CD14-positive monocyte (primary cell): Measurements from ENCODE around the gene RASL10B. TPM values are rescaled to one million over a fixed set of nuclear protein-coding genes. Genes with fewer than 3 reads are reported as not detected.

Source experiments
- DNase-seq, 3 donors: peaks; one replicate each; pipeline ENCODE4 v3.0.0-alpha.2; 2011 to 2022
- H2AFZ ChIP-seq: 2 replicates; pipeline ENCODE4 v1.6.0; 2012; ENCODE audit warnings: mild to moderate bottlenecking, low read depth, low read length, inconsistent platforms; ENCODE audit not compliant: insufficient read depth, poor library complexity, severe bottlenecking
- H3K27ac ChIP-seq, 2 donors: 1 replicate in 1 of 2; 2 replicates in 1 of 2; pipeline ENCODE4 v1.5.1; 2012 to 2013; ENCODE audit warnings: low read length in 2 of 2, control low read depth in 1 of 2, inconsistent platforms in 1 of 2, low read depth in 1 of 2, mild to moderate bottlenecking in 1 of 2
- H3K27me3 ChIP-seq, 2 donors: one replicate each; pipeline versions ENCODE4 v1.6.0 to v1.6.1; 2011 to 2013; ENCODE audit warnings: low read length in 2 of 2; ENCODE audit not compliant: control insufficient read depth in 2 of 2, insufficient read depth in 2 of 2
- H3K36me3 ChIP-seq, 2 donors: replicated peaks in 1 of 2; 1 replicate in 1 of 2; 2 replicates in 1 of 2; pipeline versions ENCODE4 v1.5.1 to v1.6.1; 2012 to 2013; ENCODE audit warnings: low read length in 2 of 2, control low read depth in 1 of 2, inconsistent platforms in 1 of 2, mild to moderate bottlenecking in 1 of 2; ENCODE audit not compliant: insufficient read depth in 2 of 2, control insufficient read depth in 1 of 2
- H3K4me1 ChIP-seq, 2 donors: 1 replicate in 1 of 2; 2 replicates in 1 of 2; pipeline versions ENCODE4 v1.5.1 to v1.6.1; 2012 to 2013; ENCODE audit warnings: low read length in 2 of 2, control low read depth in 1 of 2, inconsistent platforms in 1 of 2, mild to moderate bottlenecking in 1 of 2, moderate library complexity in 1 of 2; ENCODE audit not compliant: insufficient read depth in 2 of 2, control insufficient read depth in 1 of 2
- H3K4me2 ChIP-seq: replicated peaks from 2 replicates; pipeline ENCODE3; 2012; ENCODE audit warnings: low read length, moderate library complexity, mild to moderate bottlenecking; ENCODE audit not compliant: poor library complexity, severe bottlenecking; ENCODE audit errors: extremely low read depth
- H3K4me3 ChIP-seq, 3 experiments: fragments of 200-600 bp in 1 of 3; sonication (generic) in 1 of 3; replicated peaks in 1 of 3; 1 replicate in 2 of 3; 2 replicates in 1 of 3; pipeline ENCODE4 v1.5.1; 2011 to 2013; ENCODE audit warnings: low read length in 3 of 3, mild to moderate bottlenecking in 3 of 3, control low read depth in 2 of 3, low read depth in 2 of 3, inconsistent platforms in 1 of 3, moderate library complexity in 1 of 3
- H3K79me2 ChIP-seq: 2 replicates; pipeline ENCODE4 v1.6.0; 2012; ENCODE audit warnings: mild to moderate bottlenecking, control low read depth, inconsistent platforms, low read length, moderate library complexity; ENCODE audit not compliant: insufficient read depth
- H3K9ac ChIP-seq: 2 replicates; pipeline ENCODE4 v1.6.0; 2017; ENCODE audit warnings: low read length, mild to moderate bottlenecking; ENCODE audit not compliant: insufficient read depth, poor library complexity, severe bottlenecking
- H3K9me3 ChIP-seq, 2 donors: replicated peaks in 1 of 2; 1 replicate in 1 of 2; 2 replicates in 1 of 2; pipeline versions ENCODE4 v1.5.1 to v1.6.1; 2012 to 2013; ENCODE audit warnings: low read length in 2 of 2, control low read depth in 1 of 2; ENCODE audit not compliant: control insufficient read depth in 1 of 2, insufficient read depth in 1 of 2
- H4K20me1 ChIP-seq: 2 replicates; pipeline ENCODE4 v1.6.0; 2012; ENCODE audit warnings: mild to moderate bottlenecking, low read length, control low read depth, moderate library complexity; ENCODE audit not compliant: insufficient read depth
- H3K27ac Mint-ChIP-seq, 7 donors: one replicate each; pipeline ENCODE4 v1.8.0; 2020; ENCODE audit warnings: mild to moderate bottlenecking in 7 of 7, mixed read lengths in 7 of 7, moderate library complexity in 6 of 7, inconsistent platforms in 2 of 7
- H3K27me3 Mint-ChIP-seq, 3 donors: one replicate each; pipeline ENCODE4 v1.8.0; 2021 to 2022; ENCODE audit warnings: low read depth in 3 of 3, mild to moderate bottlenecking in 3 of 3, mixed read lengths in 3 of 3, moderate library complexity in 3 of 3, inconsistent platforms in 1 of 3
- H3K36me3 Mint-ChIP-seq, 2 donors: one replicate each; pipeline ENCODE4 v1.8.0; 2020; ENCODE audit warnings: mixed read lengths in 2 of 2, inconsistent platforms in 1 of 2, mild to moderate bottlenecking in 1 of 2
- H3K4me1 Mint-ChIP-seq: one replicate; pipeline ENCODE4 v1.8.0; 2020; ENCODE audit warnings: mild to moderate bottlenecking, mixed read lengths
- H3K4me3 Mint-ChIP-seq, 2 donors: one replicate each; pipeline ENCODE4 v1.8.0; 2020; ENCODE audit warnings: mild to moderate bottlenecking in 2 of 2, mixed read lengths in 2 of 2, moderate library complexity in 1 of 2
- H3K9me3 Mint-ChIP-seq, 7 donors: one replicate each; pipeline ENCODE4 v1.8.0; 2020 to 2022; ENCODE audit warnings: mixed read lengths in 7 of 7, mild to moderate bottlenecking in 6 of 7, moderate library complexity in 6 of 7, inconsistent platforms in 2 of 7
- CTCF ChIP-seq: fragments of 200-600 bp; IDR thresholded peaks from one replicate; pipeline ENCODE4 v1.8.0; 2022; ENCODE audit warnings: antibody characterized with exemption, mild to moderate bottlenecking
- WGBS: methylation state at CpG from one replicate; pipeline ENCODE4 v1.1.5; 2013; ENCODE audit warnings: missing lambda C conversion rate; ENCODE audit not compliant: insufficient coverage; 5-methylcytosine and 5-hydroxymethylcytosine counted together
- intact Hi-C, 2 donors: fragments of 100-400 bp; cut with micrococcal nuclease; formaldehyde crosslinking; loops; one replicate each; pipeline versions ENCODE4 v1.15.0 to v1.15.1; 2023
- polyA plus RNA-seq, 3 donors: library from polyadenylated mRNA; depleted of rRNA in 1 of 3; unstranded in 2 of 3; stranded (reverse) in 1 of 3; fragments of 300-500 nt in 2 of 3; fragments of >200 nt in 1 of 3; fragmentation: Illumina TruSeq in 2 of 3; gene quantifications; 1 replicate in 2 of 3; 2 replicates in 1 of 3; pipeline ENCODE4 v1.2.3, GENCODE V29; 2012 to 2021

Gene RASL10B
- polyA plus RNA-seq, 3 donors = not detected

DNA sequence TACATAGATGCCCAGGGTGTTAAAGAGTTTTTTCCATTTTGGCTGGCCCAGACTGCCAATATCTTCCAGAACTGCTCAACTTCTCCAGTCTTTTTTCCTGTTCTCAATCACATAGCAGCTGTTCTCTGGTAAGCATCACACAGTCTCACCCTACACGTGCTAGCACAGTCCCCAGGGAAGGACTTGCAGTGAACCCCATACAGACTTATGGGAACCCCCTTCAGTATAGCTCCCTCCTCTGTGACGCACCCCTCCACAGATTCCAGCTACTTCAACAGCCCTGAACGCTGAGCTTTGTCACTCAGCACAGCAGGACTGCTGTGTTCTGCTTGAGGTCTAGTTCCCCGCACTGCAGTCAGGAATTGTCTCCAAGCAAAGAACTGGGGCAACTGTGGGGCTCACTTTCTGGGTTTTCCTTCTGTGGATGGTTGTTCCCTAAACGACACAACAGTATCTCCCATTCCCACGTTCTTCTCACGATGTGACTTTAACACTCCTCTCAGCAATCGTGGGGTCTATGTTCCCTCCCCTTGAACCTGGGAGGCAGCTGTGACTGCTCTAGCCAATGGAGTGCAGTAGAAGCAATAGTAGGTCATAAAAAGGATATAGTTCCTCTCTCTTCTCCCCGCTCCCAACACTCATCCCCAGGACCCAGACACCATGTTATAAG, 60.4 kb downstream of the RASL10B start:
- H3K27me3 ChIP-seq = peaks cover 40 to 54% of the 10 kb centered on the region in 2 donors
- H3K27ac ChIP-seq = no peak overlapping the region
- no peaks in the 10 kb centered on the region for H3K79me2 ChIP-seq
- peaks cover 0 to 6% of the 10 kb centered on the region in 2 donors for H3K9me3 ChIP-seq
- peaks cover 0 to 4% (median 0%) of the 10 kb centered on the region in 7 donors for H3K9me3 Mint-ChIP-seq
- no peak overlapping the region for H3K9ac ChIP-seq
- H3K4me1 ChIP-seq = peaks cover 10 to 15% of the 10 kb centered on the region in 2 donors
- DNase-seq = no peak
- peak overlapping the region in 1 of 2 donors; percentile 0 for H3K4me3 Mint-ChIP-seq
- H4K20me1 ChIP-seq = no peaks in the 10 kb centered on the region
- H3K4me1 Mint-ChIP-seq = peaks cover 13% of the 10 kb centered on the region
- H3K36me3 Mint-ChIP-seq = peaks cover 0 to 2% of the 10 kb centered on the region in 2 donors
- no peak overlapping the region for H3K4me2 ChIP-seq
- no peak overlapping the region for H2AFZ ChIP-seq
- TF ChIP-seq CTCF = no peak
- intact Hi-C loops = no loop called here
- peaks cover 51 to 65% (median 51%) of the 10 kb centered on the region in 3 donors for H3K27me3 Mint-ChIP-seq
- no peaks in the 10 kb centered on the region for H3K36me3 ChIP-seq
- no peak overlapping the region for H3K4me3 ChIP-seq
- no peak overlapping the region for H3K27ac Mint-ChIP-seq
- WGBS = 87% methylated on average over 6 of the region's 9 CpGs

Other genes starting within 250 kb of the RASL10B start
- gene SLFN12L, start 194.0 kb upstream of the RASL10B start, polyA plus RNA-seq = under 1 TPM; 0.14 to 0.25 (median 0.24) TPM
- gene SLFN14, start 170.8 kb upstream of the RASL10B start, polyA plus RNA-seq = under 1 TPM in 2 of 3 donors, not detected in 1; 0.11 to 0.12 TPM
- under 1 TPM; 0.08 to 0.72 (median 0.31) TPM for gene PEX12, start 153.1 kb upstream of the RASL10B start, polyA plus RNA-seq
- 10 to 100 TPM; 28.7 to 44.2 (median 29.4) TPM for gene AP2B1, start 144.3 kb upstream of the RASL10B start, polyA plus RNA-seq
- not detected for gene GAS2L2, start 21.6 kb downstream of the RASL10B start, polyA plus RNA-seq
- gene C17orf50, start 29.2 kb downstream of the RASL10B start, polyA plus RNA-seq = under 1 TPM in 1 of 3 donors, not detected in 2; 0.23 TPM
- gene MMP28, start 64.0 kb downstream of the RASL10B start, polyA plus RNA-seq = not detected
- 10 to 100 TPM in 2 of 3 donors, 1 to 10 TPM in 1; 6.0 to 50.6 (median 16.3) TPM for gene TAF15, start 77.8 kb downstream of the RASL10B start, polyA plus RNA-seq
- not detected for gene HEATR9, start 137.3 kb downstream of the RASL10B start, polyA plus RNA-seq
- 1 to 10 TPM in 2 of 3 donors, under 1 TPM in 1; 0.95 to 6.8 (median 2.8) TPM for gene CCL5, start 148.7 kb downstream of the RASL10B start, polyA plus RNA-seq
- gene RDM1, start 199.1 kb downstream of the RASL10B start, polyA plus RNA-seq = not detected
- not detected for gene LYZL6, start 212.1 kb downstream of the RASL10B start, polyA plus RNA-seq
- not detected for gene CCL16, start 249.9 kb downstream of the RASL10B start, polyA plus RNA-seq